Smooth muscle cell (in vitro differentiated cells): ENCODE results near the gene FMO1. TPM values are rescaled to one million over a fixed set of nuclear protein-coding genes. Genes with fewer than 3 reads are reported as not detected.
"Not testable (repeated sequence)": the region's sequence is repeated elsewhere in the genome, so short reads cannot be mapped to it uniquely, and the experiment has no call there.

Experiments used
- DNase-seq: peaks from one replicate; lab custom pipeline; 2025; ENCODE audit not compliant: unreplicated experiment; lab: John Stamatoyannopoulos, UW
- H2AFZ ChIP-seq: fragments of 200-600 bp; sonication (generic); 2 replicates; pipeline ENCODE4 v1.6.0; 2016; ENCODE audit warnings: antibody characterized with exemption, low read depth, mild to moderate bottlenecking
- H3F3A ChIP-seq: fragments of 200-600 bp; sonication (generic); 2 replicates; pipeline ENCODE4 v1.6.0; 2017; ENCODE audit warnings: antibody characterized with exemption, low read depth
- H3K27ac ChIP-seq: fragments of 200-600 bp; sonication (generic); 2 replicates; pipeline ENCODE4 v1.5.1; 2016; ENCODE audit warnings: low read depth, mild to moderate bottlenecking
- H3K27me3 ChIP-seq: fragments of 200-600 bp; sonication (generic); 2 replicates; pipeline ENCODE4 v1.6.1; 2016; ENCODE audit warnings: low read depth, mild to moderate bottlenecking
- H3K36me3 ChIP-seq: fragments of 200-600 bp; sonication (generic); 2 replicates; pipeline ENCODE4 v1.5.1; 2016; ENCODE audit warnings: low read depth
- H3K4me1 ChIP-seq: fragments of 200-600 bp; sonication (generic); 2 replicates; pipeline ENCODE4 v1.5.1; 2016; ENCODE audit warnings: low read depth
- H3K4me2 ChIP-seq: fragments of 200-600 bp; sonication (generic); 2 replicates; pipeline ENCODE4 v1.6.0; 2016; ENCODE audit warnings: mild to moderate bottlenecking
- H3K4me3 ChIP-seq: fragments of 200-600 bp; sonication (generic); 2 replicates; pipeline ENCODE4 v1.5.1; 2016; ENCODE audit warnings: mild to moderate bottlenecking
- H3K79me2 ChIP-seq: fragments of 200-600 bp; sonication (generic); 2 replicates; pipeline ENCODE4 v1.6.0; 2016; ENCODE audit warnings: low read depth, mild to moderate bottlenecking
- H3K9ac ChIP-seq: fragments of 200-600 bp; sonication (generic); 2 replicates; pipeline ENCODE4 v1.6.0; 2016; ENCODE audit warnings: low read depth
- H3K9me3 ChIP-seq: fragments of 200-600 bp; sonication (generic); replicated peaks from 2 replicates; pipeline ENCODE4 v1.5.1; 2016; ENCODE audit warnings: low read depth
- H4K20me1 ChIP-seq: fragments of 200-600 bp; sonication (generic); 2 replicates; pipeline ENCODE4 v1.6.0; 2016; ENCODE audit warnings: low read depth
- WGBS: methylation state at CpG from one replicate; pipeline ENCODE4 v1.1.7; 2016; ENCODE audit warnings: low lambda C conversion rate; 5-methylcytosine and 5-hydroxymethylcytosine counted together
- polyA plus RNA-seq: library from polyadenylated mRNA; unstranded; fragments of >200 nt; fragmentation: Nextera tagmentation; extraction: Ambion mirVana; gene quantifications from 2 replicates; pipeline ENCODE4 v1.2.1, GENCODE V29; 2016
- total RNA-seq: library from RNA; depleted of rRNA; stranded (reverse); fragments of >200 nt; gene quantifications from 2 replicates; pipeline ENCODE4 v1.2.3, GENCODE V29; 2014
- TF ChIP-seq, protein P1 (sequence below): fragments of 200-600 bp; sonication (generic); IDR thresholded peaks from 2 replicates; pipeline ENCODE4 v1.5.1; 2017; ENCODE audit warnings: borderline replicate concordance, mild to moderate bottlenecking, antibody characterized with exemption; ENCODE audit not compliant: insufficient read depth, poor library complexity, severe bottlenecking

Gene FMO1
- total and polyA plus RNA-seq, 2 experiments from 2014 or later, result not detected

DNA sequence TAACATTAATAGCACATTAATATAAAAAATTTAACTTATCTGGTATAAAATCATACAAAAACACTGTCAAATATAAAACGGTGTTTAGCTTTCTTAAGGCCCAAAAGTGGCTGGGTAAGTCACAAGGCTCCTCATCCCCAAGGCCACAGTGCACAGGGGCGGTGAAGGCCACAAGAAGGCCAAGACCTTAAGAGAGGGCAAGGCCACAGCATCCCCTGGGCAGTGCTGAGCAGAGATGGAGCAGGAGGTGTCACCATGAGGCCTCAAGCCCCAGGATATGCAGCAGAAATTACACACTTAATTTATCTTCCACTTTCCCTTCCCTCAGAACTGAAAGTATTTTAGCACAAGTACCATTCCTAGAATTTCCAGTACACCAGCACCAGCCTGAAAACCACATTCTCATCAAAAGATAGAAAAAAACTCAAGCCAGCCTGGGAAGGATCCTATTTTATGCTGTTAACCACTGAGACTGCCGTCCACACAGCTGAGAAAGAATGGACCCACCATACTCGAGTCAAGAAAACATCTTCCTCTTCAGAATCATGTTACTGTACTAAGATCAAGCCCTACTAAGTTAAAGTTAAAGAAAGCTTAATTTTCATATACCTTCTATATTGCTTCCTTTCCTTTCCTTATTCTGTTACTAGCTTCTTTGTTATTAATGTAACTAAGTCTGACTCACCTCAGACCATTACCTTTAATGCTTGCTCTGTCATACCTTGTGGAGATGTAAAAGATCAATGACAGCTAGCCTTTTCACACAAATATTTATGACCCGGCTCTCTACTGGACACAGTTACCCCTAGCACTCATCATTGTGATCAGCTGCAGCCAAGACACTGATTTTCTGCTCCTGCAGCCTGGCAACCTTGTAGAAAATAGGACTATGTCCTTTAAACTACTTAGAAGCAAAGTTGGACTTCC, 26.4 kb upstream of the FMO1 start:
- H3K4me2 ChIP-seq, result peak overlapping the region; percentile 91
- WGBS, result 51% methylated on average over 5 of the region's 5 CpGs

DNA sequence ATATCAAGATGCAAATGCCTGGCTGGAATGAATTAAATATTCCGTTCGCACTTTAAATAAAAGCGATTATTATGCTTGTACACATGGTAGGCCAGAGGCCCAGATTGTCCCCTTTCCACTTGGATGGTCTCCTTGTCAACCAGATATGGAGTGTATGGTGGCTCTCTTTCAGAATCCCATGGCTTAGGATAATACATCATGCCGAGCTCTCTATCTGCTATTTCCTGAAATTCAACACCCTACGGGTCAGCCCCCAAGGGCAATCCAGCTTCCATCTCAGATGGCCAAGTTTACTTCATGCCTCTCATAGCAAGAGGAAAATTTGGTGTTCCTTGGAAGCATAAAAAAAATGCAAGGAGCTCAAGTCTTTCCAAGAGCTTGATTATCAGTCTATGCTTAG, 25.4 kb upstream of the FMO1 start:
- Histone ChIP-seq H3K9me3 (no peaks in the 10 kb centered on the region), H2AFZ (peak overlapping the region; percentile 79), H3K4me3 (no peak overlapping the region), H3K4me2 (peak overlapping the region; percentile 36), H4K20me1 (no peaks in the 10 kb centered on the region), H3K36me3 (no peaks in the 10 kb centered on the region), H3F3A (peaks cover 8% of the 10 kb centered on the region), H3K9ac (no peak overlapping the region), H3K27ac (no peak overlapping the region), H3K4me1 (peaks cover 48% of the 10 kb centered on the region), H3K27me3 (no peaks in the 10 kb centered on the region), H3K79me2 (no peaks in the 10 kb centered on the region)
- WGBS, result 61% methylated on average over 5 of the region's 5 CpGs
- DNase-seq, result no peak
- TF ChIP-seq, protein P1, sequence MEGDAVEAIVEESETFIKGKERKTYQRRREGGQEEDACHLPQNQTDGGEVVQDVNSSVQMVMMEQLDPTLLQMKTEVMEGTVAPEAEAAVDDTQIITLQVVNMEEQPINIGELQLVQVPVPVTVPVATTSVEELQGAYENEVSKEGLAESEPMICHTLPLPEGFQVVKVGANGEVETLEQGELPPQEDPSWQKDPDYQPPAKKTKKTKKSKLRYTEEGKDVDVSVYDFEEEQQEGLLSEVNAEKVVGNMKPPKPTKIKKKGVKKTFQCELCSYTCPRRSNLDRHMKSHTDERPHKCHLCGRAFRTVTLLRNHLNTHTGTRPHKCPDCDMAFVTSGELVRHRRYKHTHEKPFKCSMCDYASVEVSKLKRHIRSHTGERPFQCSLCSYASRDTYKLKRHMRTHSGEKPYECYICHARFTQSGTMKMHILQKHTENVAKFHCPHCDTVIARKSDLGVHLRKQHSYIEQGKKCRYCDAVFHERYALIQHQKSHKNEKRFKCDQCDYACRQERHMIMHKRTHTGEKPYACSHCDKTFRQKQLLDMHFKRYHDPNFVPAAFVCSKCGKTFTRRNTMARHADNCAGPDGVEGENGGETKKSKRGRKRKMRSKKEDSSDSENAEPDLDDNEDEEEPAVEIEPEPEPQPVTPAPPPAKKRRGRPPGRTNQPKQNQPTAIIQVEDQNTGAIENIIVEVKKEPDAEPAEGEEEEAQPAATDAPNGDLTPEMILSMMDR, result no peak

More for the DNA sequence above, 26.4 kb upstream of the FMO1 start:
- no peak for DNase-seq
- peak overlapping the region; percentile 56 for H3K9ac ChIP-seq
- TF ChIP-seq, protein P1, result no peak
- no peaks in the 10 kb centered on the region for H3K79me2 ChIP-seq
- peaks cover 48% of the 10 kb centered on the region for H3K4me1 ChIP-seq
- H3F3A ChIP-seq, result peaks cover 8% of the 10 kb centered on the region
- H3K9me3 ChIP-seq, result no peaks in the 10 kb centered on the region
- peak overlapping the region; percentile 95 for H3K27ac ChIP-seq
- H2AFZ ChIP-seq, result peak overlapping the region; percentile 79
- H3K36me3 ChIP-seq, result no peaks in the 10 kb centered on the region
- no peak overlapping the region for H3K4me3 ChIP-seq
- H3K27me3 ChIP-seq, result no peaks in the 10 kb centered on the region
- H4K20me1 ChIP-seq, result no peaks in the 10 kb centered on the region

DNA sequence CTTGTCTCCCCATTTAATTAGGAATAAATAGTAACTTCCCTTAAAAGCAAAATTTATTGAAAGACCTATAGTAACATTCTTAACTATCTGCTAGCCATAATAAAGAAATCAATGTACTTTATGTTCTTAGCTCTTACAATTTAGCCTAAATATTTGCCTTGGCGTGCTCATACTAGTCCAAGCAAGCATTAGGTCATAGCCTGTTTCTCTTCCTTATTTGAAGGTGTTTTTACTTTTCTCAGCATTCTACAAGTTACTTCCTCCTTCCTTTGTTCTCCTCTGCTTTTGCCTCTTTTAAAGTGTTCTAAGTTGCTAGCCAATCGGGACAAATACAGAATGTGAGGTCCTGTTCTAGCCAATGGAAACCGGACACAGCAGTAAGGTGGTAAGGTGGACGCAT, 24.0 kb upstream of the FMO1 start:
- not testable (repeated sequence) for H3K27me3 ChIP-seq, H4K20me1 ChIP-seq, H3K9ac ChIP-seq, H3K4me3 ChIP-seq, H3K36me3 ChIP-seq, H3K79me2 ChIP-seq, H3K4me2 ChIP-seq, H3F3A ChIP-seq, H3K9me3 ChIP-seq, DNase-seq
- peaks cover 40% of the 10 kb centered on the region for H3K4me1 ChIP-seq
- WGBS, result 86% methylated on average over 4 of the region's 4 CpGs
- peak overlapping the region; percentile 42 for H2AFZ ChIP-seq
- peak overlapping the region; percentile 36 for H3K27ac ChIP-seq

DNA sequence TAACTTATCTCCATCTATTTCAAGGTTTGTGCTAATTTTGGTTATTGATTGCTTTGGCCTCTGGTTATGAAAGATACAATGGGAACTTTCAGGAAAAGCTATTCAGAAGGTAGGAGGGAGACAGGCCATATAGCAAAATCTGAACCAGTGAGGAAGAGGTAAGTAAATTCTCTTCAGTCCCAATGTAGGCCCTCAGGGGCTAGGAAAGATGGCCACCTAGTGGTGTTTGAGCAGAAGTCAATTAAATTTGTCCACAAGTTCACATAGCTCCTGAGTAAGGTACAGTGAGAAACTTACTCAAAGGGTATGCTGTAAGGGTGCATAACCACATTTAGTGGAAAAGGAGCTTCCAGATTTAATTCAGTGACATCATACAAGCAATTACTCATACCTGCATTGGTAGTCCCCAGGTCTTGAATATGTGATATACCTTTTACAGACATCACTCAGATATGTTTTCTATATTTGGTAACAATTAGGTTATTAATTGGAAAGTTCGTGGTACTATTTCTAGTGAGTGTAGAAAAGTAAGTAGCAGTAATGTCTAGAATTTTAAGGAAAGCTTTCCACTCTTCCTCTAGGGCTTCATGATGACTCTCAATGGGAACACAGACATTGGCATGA, 21.4 kb upstream of the FMO1 start:
- Histone ChIP-seq H3K27ac (no peak overlapping the region), H3K36me3 (no peaks in the 10 kb centered on the region), H3K27me3 (no peaks in the 10 kb centered on the region), H3K4me3 (no peak overlapping the region), H2AFZ (no peak overlapping the region), H3K79me2 (no peaks in the 10 kb centered on the region), H3K9ac (no peak overlapping the region), H3K4me1 (peaks cover 16% of the 10 kb centered on the region), H3K9me3 (no peaks in the 10 kb centered on the region), H3F3A (peaks cover 4% of the 10 kb centered on the region), H3K4me2 (no peak overlapping the region), H4K20me1 (no peaks in the 10 kb centered on the region)
- WGBS, result 90% methylated on average over 1 of the region's 1 CpG
- no peak for DNase-seq
- TF ChIP-seq, protein P1, result peak; percentile 75
